ENCODE measurements around the gene UBE2G2.

- TF ChIP-seq CTCF (IDR thresholded peaks at IDR 0.05; ENCODE audit: low read depth, low read length, missing input control) (no peak), RAD21 (IDR thresholded peaks at IDR 0.05) (no peak), REST (IDR thresholded peaks at IDR 0.05) (no peak), RXRA (IDR thresholded peaks at IDR 0.05) (no peak), SP1 (IDR thresholded peaks at IDR 0.05) (no peak), ZBTB33 (IDR thresholded peaks at IDR 0.05) (no peak), TAF1 (conservative IDR thresholded peaks at IDR 0.05) (no peak)
These were observed 48.7 kb upstream of the UBE2G2 start for GRCh38 chr21:44850208-44850800.
